SW480 (cell line): Measurements from ENCODE around the gene GPR179.
A peak's percentile ranks its signal among the peaks of the same experiment; 100 is the strongest.

Experiments
- DNase-seq: peaks from one replicate; pipeline ENCODE4 v3.0.0-alpha.2; 2016; ENCODE audit warnings: low spot score

GPR179 gene

GRCh38 chr17:38343608-38344419 lies at the start of gene GPR179:
Gene GPR179, minus strand, starts transcription at chr17:38343956. Its CDS starts 167 bp downstream, at chr17:38343789.
- DNase-seq: no peak

- no peak for DNase-seq
Observed at GRCh38 chr17:38379448-38379847, 35.7 kb upstream of the GPR179 start.

- no peak for DNase-seq
Observed at GRCh38 chr17:38369124-38369886, 25.5 kb upstream of the GPR179 start.

GRCh38 chr17:38364741-38365140 lies 21.0 kb upstream of the GPR179 start:
- DNase-seq: no peak

GRCh38 chr17:38363016-38363415 lies 19.3 kb upstream of the GPR179 start:
- DNase-seq: no peak

GRCh38 chr17:38361694-38362465 lies 18.1 kb upstream of the GPR179 start:
- peak; percentile 79 for DNase-seq

GRCh38 chr17:38358586-38359513 lies 15.1 kb upstream of the GPR179 start:
- no peak for DNase-seq

GRCh38 chr17:38357486-38358123 lies 13.8 kb upstream of the GPR179 start:
- DNase-seq: no peak

GRCh38 chr17:38355251-38355650 lies 11.5 kb upstream of the GPR179 start:
- DNase-seq: no peak

GRCh38 chr17:38354466-38354865 lies 10.7 kb upstream of the GPR179 start:
- DNase-seq: no peak

- DNase-seq: no peak
Observed at GRCh38 chr17:38353668-38354067, 9.9 kb upstream of the GPR179 start.

GRCh38 chr17:38353086-38353604 lies 9.4 kb upstream of the GPR179 start:
- DNase-seq: no peak

GRCh38 chr17:38352245-38353085 lies 8.7 kb upstream of the GPR179 start:
- peak; percentile 36 for DNase-seq

GRCh38 chr17:38351412-38352222 lies 7.9 kb upstream of the GPR179 start, which contains the start of gene SOCS7:
Gene SOCS7, plus strand, starts transcription at chr17:38351844. Its CDS starts 209 bp downstream, at chr17:38352053.
- DNase-seq: peak; percentile 88

- no peak for DNase-seq
Observed at GRCh38 chr17:38350035-38350434, 6.3 kb upstream of the GPR179 start.

- peak; percentile 79 for DNase-seq
Observed at GRCh38 chr17:38349097-38349730, 5.5 kb upstream of the GPR179 start.

- no peak for DNase-seq
Observed at GRCh38 chr17:38345743-38346142, 2.0 kb upstream of the GPR179 start.

- no peak for DNase-seq
Observed at GRCh38 chr17:38344420-38344745, 627 bp upstream of the GPR179 start.
